H7 (cell line): ENCODE results near the gene UBTD1. TPM values are rescaled to one million over a fixed set of nuclear protein-coding genes. Genes with fewer than 3 reads are reported as not detected.

Experiments
- DNase-seq: peaks from one replicate; pipeline ENCODE4 v3.0.0; 2012
- H3K27me3 ChIP-seq: 2 replicates; pipeline ENCODE4 v1.6.0; 2011; ENCODE audit warnings: mild to moderate bottlenecking, low read length; ENCODE audit not compliant: control insufficient read depth, insufficient read depth
- H3K36me3 ChIP-seq: replicated peaks from 2 replicates; pipeline ENCODE4 v1.5.1; 2011; ENCODE audit warnings: low read length; ENCODE audit not compliant: control insufficient read depth, insufficient read depth
- H3K4me3 ChIP-seq: 2 replicates; pipeline ENCODE4 v1.5.1; 2011; ENCODE audit warnings: low read depth, mild to moderate bottlenecking, control low read depth, low read length, moderate library complexity; ENCODE audit not compliant: insufficient read depth
- total RNA-seq: library from RNA; depleted of rRNA; stranded (reverse); fragments of >200 nt; shearing (Covaris generic); gene quantifications from 2 replicates; pipeline ENCODE4 v1.2.3, GENCODE V29; 2014

The UBTD1 gene
- total RNA-seq, 1 experiment from 2014 or later = 30.2 TPM

- no peak overlapping the region for H3K4me3 ChIP-seq
- DNase-seq = peak; percentile 32
- H3K27me3 ChIP-seq = no peaks in the 10 kb centered on the region
- H3K36me3 ChIP-seq = no peaks in the 10 kb centered on the region
Observed at GRCh38 chr10:97580421-97581367, 82.0 kb downstream of the UBTD1 start.

- no peak overlapping the region for H3K4me3 ChIP-seq
- no peaks in the 10 kb centered on the region for H3K36me3 ChIP-seq
- peak; percentile 33 for DNase-seq
- H3K27me3 ChIP-seq = no peaks in the 10 kb centered on the region
Observed at GRCh38 chr10:97582169-97582568, 83.4 kb downstream of the UBTD1 start.

- Histone ChIP-seq H3K27me3 (no peaks in the 10 kb centered on the region), H3K36me3 (no peaks in the 10 kb centered on the region), H3K4me3 (no peak overlapping the region)
- DNase-seq = peak; percentile 56
Observed at GRCh38 chr10:97583476-97583875, 84.8 kb downstream of the UBTD1 start.

- DNase-seq = peak; percentile 91
- Histone ChIP-seq H3K36me3 (no peaks in the 10 kb centered on the region), H3K4me3 (no peak within 1 kb of the TSS), H3K27me3 (no peaks in the 10 kb centered on the region)
Observed at GRCh38 chr10:97584060-97584797, 85.5 kb downstream of the UBTD1 start, which contains the start of gene HOGA1. Gene HOGA1, plus strand, starts transcription at chr10:97584389. Its CDS starts 315 bp downstream, at chr10:97584704.

- no peak for DNase-seq
- no peaks in the 10 kb centered on the region for H3K36me3 ChIP-seq
- no peaks in the 10 kb centered on the region for H3K27me3 ChIP-seq
- H3K4me3 ChIP-seq = no peak overlapping the region
Observed at GRCh38 chr10:97584798-97585438, 86.2 kb downstream of the UBTD1 start.

GRCh38 chr10:97585439-97585811, 86.7 kb downstream of the UBTD1 start:
- no peaks in the 10 kb centered on the region for H3K27me3 ChIP-seq
- DNase-seq = peak; percentile 11
- no peaks in the 10 kb centered on the region for H3K36me3 ChIP-seq
- no peak overlapping the region for H3K4me3 ChIP-seq

- no peak overlapping the region for H3K4me3 ChIP-seq
- no peaks in the 10 kb centered on the region for H3K27me3 ChIP-seq
- DNase-seq = peak; percentile 19
- no peaks in the 10 kb centered on the region for H3K36me3 ChIP-seq
Observed at GRCh38 chr10:97587183-97587582, 88.5 kb downstream of the UBTD1 start.

- DNase-seq = peak; percentile 16
- H3K27me3 ChIP-seq = no peaks in the 10 kb centered on the region
- H3K36me3 ChIP-seq = no peaks in the 10 kb centered on the region
- no peak within 1 kb of the TSS for H3K4me3 ChIP-seq
Observed at GRCh38 chr10:97589479-97589878, 90.8 kb downstream of the UBTD1 start, which contains the start of gene C10orf62. Gene C10orf62, plus strand, starts transcription at chr10:97589721. Its CDS starts 177 bp downstream, at chr10:97589898.

GRCh38 chr10:97590082-97590747, 91.5 kb downstream of the UBTD1 start:
- Histone ChIP-seq H3K4me3 (no peak overlapping the region), H3K36me3 (no peaks in the 10 kb centered on the region), H3K27me3 (no peaks in the 10 kb centered on the region)
- peak; percentile 13 for DNase-seq

GRCh38 chr10:97590748-97591495, 92.2 kb downstream of the UBTD1 start:
- H3K27me3 ChIP-seq = no peaks in the 10 kb centered on the region
- no peaks in the 10 kb centered on the region for H3K36me3 ChIP-seq
- H3K4me3 ChIP-seq = no peak overlapping the region
- DNase-seq = peak; percentile 31

GRCh38 chr10:97593421-97593820, 94.7 kb downstream of the UBTD1 start:
- no peaks in the 10 kb centered on the region for H3K36me3 ChIP-seq
- no peak overlapping the region for H3K4me3 ChIP-seq
- DNase-seq = no peak
- H3K27me3 ChIP-seq = no peaks in the 10 kb centered on the region

GRCh38 chr10:97596101-97597082, 97.7 kb downstream of the UBTD1 start:
- DNase-seq = peak; percentile 30
- no peaks in the 10 kb centered on the region for H3K36me3 ChIP-seq

GRCh38 chr10:97597778-97598177, 99.1 kb downstream of the UBTD1 start:
- DNase-seq = no peak
- Histone ChIP-seq H3K4me3 (no peak overlapping the region), H3K27me3 (no peaks in the 10 kb centered on the region), H3K36me3 (no peaks in the 10 kb centered on the region)

More at GRCh38 chr10:97596101-97597082, 97.7 kb downstream of the UBTD1 start:
- no peaks in the 10 kb centered on the region for H3K27me3 ChIP-seq
- no peak overlapping the region for H3K4me3 ChIP-seq
